Left ventricle myocardium superior (tissue), 1 donor: ENCODE measurements around the gene MIEF2. TPM values are rescaled to one million over a fixed set of nuclear protein-coding genes. Genes with fewer than 3 reads are reported as not detected.

ENCODE experiments used
- ATAC-seq: fragments of 200-7000 bp; cut with Tn5 transposase; one replicate; pipeline ENCODE4 v1.9.1; 2020; ENCODE audit warnings: mild to moderate bottlenecking, moderate library complexity
- DNase-seq: peaks from one replicate; pipeline ENCODE4 v3.0.0-alpha.2; 2020
- intact Hi-C: fragments of 100-400 bp; cut with micrococcal nuclease; formaldehyde crosslinking; loops from one replicate; pipeline ENCODE4 v1.11.0; 2022
- total RNA-seq: library from RNA; stranded (reverse); fragmentation: NEBNext Ultra II Directional; extraction: Animal tissue kit (Norgen Biotek cat#: 25700); gene quantifications from one replicate; pipeline ENCODE4 v1.2.1, GENCODE V29; 2021
- donor health status: DM: no; HTN: yes; CAD: no; lungs with severe emphysema.

The MIEF2 gene
- total RNA-seq, 1 donor from 2014 or later: 32.2 TPM

GRCh38 chr17:18253187-18253884, 7.1 kb upstream of the MIEF2 start:
- no peak for DNase-seq
- intact Hi-C loops: no loop called here
- ATAC-seq: no peak

- DNase-seq (no peak), ATAC-seq (no peak)
- intact Hi-C loops: no loop called here
Observed at GRCh38 chr17:18253947-18254821, 6.3 kb upstream of the MIEF2 start.

GRCh38 chr17:18254888-18255649, 5.4 kb upstream of the MIEF2 start:
- intact Hi-C loops: no loop called here
- ATAC-seq: no peak
- no peak for DNase-seq

GRCh38 chr17:18256351-18256750, 4.1 kb upstream of the MIEF2 start:
- ATAC-seq: no peak
- no peak for DNase-seq
- intact Hi-C loops: no loop called here

GRCh38 chr17:18256776-18257175, 3.7 kb upstream of the MIEF2 start:
- intact Hi-C loops: no loop called here
- DNase-seq: no peak
- ATAC-seq: no peak

- intact Hi-C loops: no loop called here
- peak; percentile 70 for DNase-seq
- ATAC-seq: peak; percentile 8
Observed at GRCh38 chr17:18257268-18257981, 3.0 kb upstream of the MIEF2 start.

GRCh38 chr17:18257982-18258355, 2.5 kb upstream of the MIEF2 start:
- DNase-seq (peak; percentile 86), ATAC-seq (peak; percentile 63)
- intact Hi-C loops: no loop called here

- ATAC-seq (peak; percentile 64), DNase-seq (peak; percentile 81)
- intact Hi-C loops: no loop called here
Observed at GRCh38 chr17:18258356-18259038, 2.0 kb upstream of the MIEF2 start, which contains the start of gene FLII. Gene FLII (minus strand): TSS chr17:18258738. CDS start chr17:18258690, 48 bp downstream.

- DNase-seq (no peak), ATAC-seq (no peak)
- intact Hi-C loops: no loop called here
Observed at GRCh38 chr17:18259621-18260331, 686 bp upstream of the MIEF2 start.

GRCh38 chr17:18261146-18261515, 669 bp downstream of the MIEF2 start:
- ATAC-seq: peak; percentile 75
- intact Hi-C loops: no loop called here
- DNase-seq: peak; percentile 89

GRCh38 chr17:18261659-18262058, 1.2 kb downstream of the MIEF2 start:
- DNase-seq: no peak
- ATAC-seq: no peak
- intact Hi-C loops: no loop called here

GRCh38 chr17:18262111-18262510, 1.6 kb downstream of the MIEF2 start:
- DNase-seq (no peak), ATAC-seq (no peak)
- intact Hi-C loops: no loop called here

- ATAC-seq (no peak), DNase-seq (peak; percentile 75)
- intact Hi-C loops: no loop called here
Observed at GRCh38 chr17:18262641-18263040, 2.2 kb downstream of the MIEF2 start.

GRCh38 chr17:18263885-18264682, 3.6 kb downstream of the MIEF2 start:
- ATAC-seq (no peak), DNase-seq (no peak)
- intact Hi-C loops: no loop called here

GRCh38 chr17:18267366-18267765, 6.9 kb downstream of the MIEF2 start:
- DNase-seq: no peak
- ATAC-seq: no peak
- intact Hi-C loops: no loop called here

- intact Hi-C loops: no loop called here
- peak; percentile 18 for ATAC-seq
Observed at GRCh38 chr17:18267927-18268711, 7.7 kb downstream of the MIEF2 start.

More at GRCh38 chr17:18267927-18268711, 7.7 kb downstream of the MIEF2 start:
- no peak for DNase-seq
